ENCODE results near the gene RNF151. TPM values are rescaled to one million over a fixed set of nuclear protein-coding genes. Genes with fewer than 3 reads are reported as not detected.
A peak's percentile ranks its signal among the peaks of the same experiment; 100 is the strongest.
"Not testable (repeated sequence)": the region's sequence is repeated elsewhere in the genome, so short reads cannot be mapped to it uniquely, and the experiment has no call there.

RNF151 gene
- total and polyA plus RNA-seq, 8 donors = 0.12 to 0.61 TPM; not detected in 6

DNA sequence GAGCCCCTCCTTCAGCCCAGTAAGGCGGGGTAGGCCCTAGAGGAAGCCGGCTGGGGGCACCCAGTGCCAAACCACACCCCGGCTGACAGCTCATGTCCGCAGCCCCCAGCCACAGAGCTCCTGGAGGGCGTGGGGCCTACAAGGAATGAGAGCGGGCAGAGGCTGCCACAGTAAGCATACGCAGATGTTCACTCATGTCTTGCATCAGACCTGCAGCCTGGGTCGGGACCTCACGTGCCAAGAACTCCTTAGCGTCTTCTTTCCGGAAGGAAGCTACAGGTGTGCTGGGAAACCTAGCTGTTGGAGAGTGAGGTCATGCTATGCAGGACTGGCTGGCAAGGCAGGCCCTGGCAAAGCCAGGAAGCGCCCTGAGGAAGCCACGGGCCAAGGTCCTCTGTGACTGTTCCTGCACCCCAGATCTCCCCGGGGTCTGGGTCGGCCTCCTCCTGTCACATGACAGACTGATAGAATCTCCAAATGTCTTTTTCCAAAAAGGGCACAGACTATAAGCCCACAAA lies 41.4 kb downstream of the RNF151 start:
- H3K27ac ChIP-seq = peak overlapping the region; percentile 69 to 90 (median 76)
- TF ChIP-seq, protein P1, sequence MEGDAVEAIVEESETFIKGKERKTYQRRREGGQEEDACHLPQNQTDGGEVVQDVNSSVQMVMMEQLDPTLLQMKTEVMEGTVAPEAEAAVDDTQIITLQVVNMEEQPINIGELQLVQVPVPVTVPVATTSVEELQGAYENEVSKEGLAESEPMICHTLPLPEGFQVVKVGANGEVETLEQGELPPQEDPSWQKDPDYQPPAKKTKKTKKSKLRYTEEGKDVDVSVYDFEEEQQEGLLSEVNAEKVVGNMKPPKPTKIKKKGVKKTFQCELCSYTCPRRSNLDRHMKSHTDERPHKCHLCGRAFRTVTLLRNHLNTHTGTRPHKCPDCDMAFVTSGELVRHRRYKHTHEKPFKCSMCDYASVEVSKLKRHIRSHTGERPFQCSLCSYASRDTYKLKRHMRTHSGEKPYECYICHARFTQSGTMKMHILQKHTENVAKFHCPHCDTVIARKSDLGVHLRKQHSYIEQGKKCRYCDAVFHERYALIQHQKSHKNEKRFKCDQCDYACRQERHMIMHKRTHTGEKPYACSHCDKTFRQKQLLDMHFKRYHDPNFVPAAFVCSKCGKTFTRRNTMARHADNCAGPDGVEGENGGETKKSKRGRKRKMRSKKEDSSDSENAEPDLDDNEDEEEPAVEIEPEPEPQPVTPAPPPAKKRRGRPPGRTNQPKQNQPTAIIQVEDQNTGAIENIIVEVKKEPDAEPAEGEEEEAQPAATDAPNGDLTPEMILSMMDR (IDR thresholded peaks at IDR 0.05) = no peak
- no peaks in the 10 kb centered on the region for H3K27me3 ChIP-seq
- peaks cover 26 to 41% (median 33%) of the 10 kb centered on the region in 3 donors for H3K4me1 ChIP-seq
- H3K4me3 ChIP-seq = peak overlapping the region; percentile 4 to 100 (median 98)
- H3K36me3 ChIP-seq = peaks cover 0 to 4% (median 3%) of the 10 kb centered on the region in 3 donors
- ATAC-seq (peak; percentile 12 to 48 (median 37)), FAIRE-seq (no peak), DNase-seq (peak; percentile 31 to 85 (median 79))
- 24 to 33% methylated on average over 15 of the region's 15 CpGs for WGBS, 2 donors
- H3K9me3 ChIP-seq = no peaks in the 10 kb centered on the region
- intact Hi-C loops (cut with DNase I) = no loop called here

DNA sequence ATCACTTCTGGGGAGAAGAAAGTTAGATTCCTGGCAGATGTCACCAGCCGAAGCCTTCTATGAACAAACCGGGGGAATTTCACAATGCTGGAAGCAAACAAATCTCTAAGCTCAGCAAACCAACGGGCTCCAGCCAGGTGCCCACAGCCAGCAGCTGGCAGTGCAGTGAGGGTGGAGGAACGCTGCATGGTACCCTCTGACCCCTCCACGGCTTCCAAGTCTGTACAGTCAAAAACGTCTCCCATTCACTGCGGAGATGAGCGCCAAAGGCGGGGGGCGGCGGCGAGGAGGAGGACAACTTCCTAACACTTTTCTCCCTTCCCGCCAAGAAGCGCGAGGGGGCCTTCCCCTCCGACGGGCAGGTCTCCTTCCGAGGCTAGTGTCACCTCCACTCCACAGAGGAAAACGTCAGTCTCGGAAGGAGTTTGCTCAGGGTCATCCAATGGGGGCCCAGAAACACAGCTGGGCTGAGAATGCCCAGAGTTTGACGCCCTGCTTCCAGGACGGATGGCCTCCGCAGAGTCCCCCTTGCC lies 42.0 kb downstream of the RNF151 start:
- H3K4me3 ChIP-seq = peak overlapping the region; percentile 81 to 100 (median 98)
- H3K27me3 ChIP-seq = no peaks in the 10 kb centered on the region
- no peaks in the 10 kb centered on the region for H3K36me3 ChIP-seq
- WGBS, 2 donors = 2 to 3% methylated on average over 20 to 23 of the region's 23 CpGs
- no peaks in the 10 kb centered on the region for H3K9me3 ChIP-seq
- FAIRE-seq (no peak), DNase-seq (peak in 5 of 6 donors; percentile 24 to 65 (median 59)), ATAC-seq (peak in 3 of 4 donors; percentile 5 to 23 (median 10))
- TF ChIP-seq, protein P1 (IDR thresholded peaks at IDR 0.05) = no peak
- peaks cover 26 to 39% (median 33%) of the 10 kb centered on the region in 3 donors for H3K4me1 ChIP-seq
- H3K27ac ChIP-seq = peak overlapping the region; percentile 69 to 90 (median 76)
- intact Hi-C loops (cut with DNase I) = no loop called here

- FAIRE-seq (no peak), ATAC-seq (peak in 1 of 4 donors; percentile 1), DNase-seq (peak; percentile 23 to 85 (median 56))
- Histone ChIP-seq H3K4me1 (peaks cover 22 to 34% (median 30%) of the 10 kb centered on the region in 3 donors), H3K9me3 (no peaks in the 10 kb centered on the region), H3K27me3 (no peaks in the 10 kb centered on the region), H3K4me3 (peak overlapping the region; percentile 81 to 100 (median 98)), H3K36me3 (no peaks in the 10 kb centered on the region), H3K27ac (peak overlapping the region; percentile 69 to 90 (median 76))
- WGBS, 2 donors = 0 to 1% methylated on average over 41 to 55 of the region's 55 CpGs
- TF ChIP-seq, protein P1 (IDR thresholded peaks at IDR 0.05) = no peak
- intact Hi-C loops (cut with DNase I) = no loop called here
These were observed 42.6 kb downstream of the RNF151 start for GRCh38 chr16:2009164-2009711.

- FAIRE-seq (no peak), ATAC-seq (peak; percentile 82 to 92 (median 90)), DNase-seq (peak; percentile 75 to 92 (median 84))
- no peaks in the 10 kb centered on the region for H3K9me3 ChIP-seq
- H3K4me1 ChIP-seq = peaks cover 17 to 27% (median 24%) of the 10 kb centered on the region in 3 donors
- intact Hi-C loops (cut with DNase I) = no loop called here
- peak within 1 kb of the TSS; percentile 70 to 90 (median 82) for H3K27ac ChIP-seq
- H3K4me3 ChIP-seq = peak within 1 kb of the TSS; percentile 81 to 100 (median 98)
- TF ChIP-seq, protein P1 (IDR thresholded peaks at IDR 0.05) = no peak
- no peaks in the 10 kb centered on the region for H3K36me3 ChIP-seq
- H3K27me3 ChIP-seq = no peaks in the 10 kb centered on the region
- WGBS, 2 donors = 3% methylated on average over 46 to 52 of the region's 52 CpGs
These were observed 43.3 kb downstream of the RNF151 start, which contains the start of gene ZNF598 for GRCh38 chr16:2009791-2010510. Gene ZNF598 (minus strand): TSS chr16:2009821.

GRCh38 chr16:2011726-2012125 lies 45.1 kb downstream of the RNF151 start:
- 91% methylated on average over 9 of the region's 9 CpGs for WGBS, 2 donors
- H3K4me3 ChIP-seq; H3K27ac ChIP-seq; ATAC-seq; intact Hi-C loops (cut with DNase I); H3K9me3 ChIP-seq; H3K27me3 ChIP-seq; FAIRE-seq; H3K36me3 ChIP-seq: not testable (repeated sequence)
- peak in 1 of 6 donors; percentile 12 for DNase-seq
- peaks cover 8 to 17% (median 17%) of the 10 kb centered on the region in 3 donors for H3K4me1 ChIP-seq

All from pancreas (tissue), 10 donors.